WTC11 (cell line): Measurements from ENCODE around the gene GTF3C1. TPM values are rescaled to one million over a fixed set of nuclear protein-coding genes. Genes with fewer than 3 reads are reported as not detected.

Source experiments
- ATAC-seq: fragments of 200-7000 bp; cut with Tn5 transposase; 2 replicates; pipeline ENCODE4 v1.10.0; 2021; ENCODE audit warnings: mild to moderate bottlenecking, moderate library complexity
- CTCF ChIA-PET: fragments of 300-600 bp; sonication (Branson Sonifier 250); formaldehyde crosslinking; loops from one replicate; lab custom pipeline; 2021; ENCODE audit warnings: antibody characterized with exemption; lab: Charles Lee
- POLR2A ChIA-PET: fragments of 350-600 bp; sonication (Branson Sonifier 250); formaldehyde crosslinking; loops from one replicate; lab custom pipeline; 2021; ENCODE audit warnings: antibody characterized with exemption; lab: Charles Lee
- DNase-seq: peaks from one replicate; pipeline ENCODE4 v3.0.0; 2021; ENCODE audit warnings: low spot score
- H3K27ac Mint-ChIP-seq: 2 replicates; pipeline ENCODE4 v1.8.0; 2021; ENCODE audit warnings: mixed read lengths
- H3K27me3 Mint-ChIP-seq: 2 replicates; pipeline ENCODE4 v1.8.0; 2021; ENCODE audit warnings: low read depth, mild to moderate bottlenecking, moderate library complexity, mixed read lengths
- H3K36me3 Mint-ChIP-seq: 2 replicates; pipeline ENCODE4 v1.8.0; 2021; ENCODE audit warnings: mixed read lengths
- H3K4me1 Mint-ChIP-seq: 2 replicates; pipeline ENCODE4 v1.8.0; 2022; ENCODE audit warnings: mixed read lengths
- H3K4me3 Mint-ChIP-seq: 2 replicates; pipeline ENCODE4 v1.8.0; 2021; ENCODE audit warnings: mild to moderate bottlenecking, moderate library complexity, mixed read lengths
- H3K9me3 Mint-ChIP-seq: 2 replicates; pipeline ENCODE4 v1.8.0; 2021; ENCODE audit warnings: mixed read lengths
- AFF4 ChIP-seq: sonication (generic); formaldehyde crosslinking; IDR thresholded peaks from 2 replicates; pipeline ENCODE4 v1.8.1; 2023; ENCODE audit warnings: mild to moderate bottlenecking, missing genetic modification reagents, borderline replicate concordance
- ATF6 ChIP-seq: sonication (generic); formaldehyde crosslinking; IDR thresholded peaks from 2 replicates; pipeline ENCODE4 v1.8.1; 2023; ENCODE audit warnings: mild to moderate bottlenecking, missing genetic modification reagents
- CREM ChIP-seq: sonication (generic); formaldehyde crosslinking; IDR thresholded peaks from 2 replicates; pipeline ENCODE4 v1.8.1; 2022; ENCODE audit warnings: mild to moderate bottlenecking, missing genetic modification reagents, moderate library complexity
- CTCF ChIP-seq: fragments of 200-600 bp; IDR thresholded peaks from 2 replicates; pipeline ENCODE4 v1.8.0; 2022; ENCODE audit warnings: antibody characterized with exemption
- ELF4 ChIP-seq: sonication (generic); formaldehyde crosslinking; IDR thresholded peaks from 2 replicates; pipeline ENCODE4 v1.8.1; 2022; ENCODE audit warnings: low read depth, mild to moderate bottlenecking, moderate library complexity, missing genetic modification reagents
- FOXK1 ChIP-seq: sonication (generic); formaldehyde crosslinking; IDR thresholded peaks from 2 replicates; pipeline ENCODE4 v1.8.0; 2022; ENCODE audit warnings: mild to moderate bottlenecking, moderate library complexity, missing genetic modification reagents
- FOXP1 ChIP-seq: sonication (generic); formaldehyde crosslinking; IDR thresholded peaks from 2 replicates; pipeline ENCODE4 v1.8.0; 2022; ENCODE audit warnings: missing genetic modification reagents, mild to moderate bottlenecking, moderate library complexity, borderline replicate concordance
- HMGA2 ChIP-seq: fragments of 250-450 bp; sonication (Bioruptor Pico); IDR thresholded peaks from 2 replicates; pipeline ENCODE4 v1.4.0; 2021; ENCODE audit warnings: mild to moderate bottlenecking, moderate library complexity
- NR1H2 ChIP-seq: sonication (generic); formaldehyde crosslinking; IDR thresholded peaks from 2 replicates; pipeline ENCODE4 v1.9.0; 2021; ENCODE audit warnings: mild to moderate bottlenecking, moderate library complexity, missing genetic modification reagents
- NR2C2 ChIP-seq: sonication (generic); formaldehyde crosslinking; IDR thresholded peaks from 2 replicates; pipeline ENCODE4 v1.8.0; 2022; ENCODE audit warnings: mild to moderate bottlenecking, missing genetic modification reagents
- OVOL2 ChIP-seq: fragments of 250-450 bp; sonication (Bioruptor Pico); IDR thresholded peaks from 2 replicates; pipeline ENCODE4 v1.9.0; 2021; ENCODE audit warnings: mild to moderate bottlenecking, borderline replicate concordance
- PRDM15 ChIP-seq: sonication (generic); formaldehyde crosslinking; IDR thresholded peaks from 2 replicates; pipeline ENCODE4 v1.8.0; 2022; ENCODE audit warnings: missing genetic modification reagents
- TCF7 ChIP-seq: sonication (generic); formaldehyde crosslinking; IDR thresholded peaks from 2 replicates; pipeline ENCODE4 v1.8.0; 2022; ENCODE audit warnings: mild to moderate bottlenecking, low read depth, missing genetic modification reagents, moderate library complexity
- ZBTB21 ChIP-seq: sonication (generic); formaldehyde crosslinking; IDR thresholded peaks from 2 replicates; pipeline ENCODE4 v1.8.1; 2023; ENCODE audit warnings: mild to moderate bottlenecking, missing genetic modification reagents, borderline replicate concordance
- ZMAT4 ChIP-seq: fragments of 250-450 bp; sonication (Bioruptor Pico); IDR thresholded peaks from 2 replicates; pipeline ENCODE4 v1.9.0; 2021; ENCODE audit warnings: mild to moderate bottlenecking
- ZNF121 ChIP-seq: sonication (generic); formaldehyde crosslinking; IDR thresholded peaks from 2 replicates; pipeline ENCODE4 v1.8.0; 2023; ENCODE audit warnings: missing genetic modification reagents
- ZNF232 ChIP-seq: sonication (generic); formaldehyde crosslinking; IDR thresholded peaks from 2 replicates; pipeline ENCODE4 v1.8.0; 2022; ENCODE audit warnings: mild to moderate bottlenecking, missing genetic modification reagents
- ZNF263 ChIP-seq: sonication (generic); formaldehyde crosslinking; IDR thresholded peaks from 2 replicates; pipeline ENCODE4 v1.8.1; 2022; ENCODE audit warnings: low read depth, mild to moderate bottlenecking, moderate library complexity, missing genetic modification reagents
- ZNF317 ChIP-seq: sonication (generic); formaldehyde crosslinking; IDR thresholded peaks from 2 replicates; pipeline ENCODE4 v1.8.1; 2023; ENCODE audit warnings: low read depth, mild to moderate bottlenecking, moderate library complexity, missing genetic modification reagents, borderline replicate concordance
- ZNF532 ChIP-seq: fragments of 250-450 bp; sonication (Bioruptor Pico); IDR thresholded peaks from 2 replicates; pipeline ENCODE4 v1.9.0; 2021; ENCODE audit warnings: mild to moderate bottlenecking, borderline replicate concordance
- ZNF671 ChIP-seq: fragments of 250-450 bp; sonication (Bioruptor Pico); IDR thresholded peaks from 2 replicates; pipeline ENCODE4 v1.8.0; 2021; ENCODE audit warnings: mild to moderate bottlenecking
- total RNA-seq: library from RNA; stranded (reverse); gene quantifications from 3 replicates; pipeline ENCODE4 v1.2.3, GENCODE V29; 2021

Gene GTF3C1
- total RNA-seq, 1 experiment from 2014 or later = 146 TPM

GRCh38 chr16:27430512-27430911 is 119.2 kb downstream of the GTF3C1 start (continued):
- no peak for TF ChIP-seq CTCF
- TF ChIP-seq ZMAT4 (CRISPR knock-in tag) = no peak
- TF ChIP-seq PRDM15 (CRISPR knock-in tag) = no peak
- no peak for TF ChIP-seq OVOL2 (CRISPR knock-in tag)
- no peak for TF ChIP-seq ZNF263 (CRISPR knock-in tag)
- no peak for TF ChIP-seq ATF6 (CRISPR knock-in tag)
- no peak for TF ChIP-seq ZNF121 (CRISPR knock-in tag)
- TF ChIP-seq CREM (CRISPR knock-in tag) = no peak
- no peak for TF ChIP-seq NR1H2 (CRISPR knock-in tag)
- TF ChIP-seq ZNF532 (CRISPR knock-in tag) = no peak
- TF ChIP-seq TCF7 = no peak
- no peak for TF ChIP-seq ZNF317 (CRISPR knock-in tag)

- DNase-seq (no peak), ATAC-seq (no peak)
- no peaks in the 10 kb centered on the region for H3K36me3 Mint-ChIP-seq
- no peak overlapping the region for H3K4me3 Mint-ChIP-seq
- CTCF ChIA-PET = no interaction called here
- H3K27me3 Mint-ChIP-seq = no peaks in the 10 kb centered on the region; the same call in 1 of the 2 replicates
- H3K27ac Mint-ChIP-seq = no peak overlapping the region
- peaks cover 10% of the 10 kb centered on the region for H3K9me3 Mint-ChIP-seq
- H3K4me1 Mint-ChIP-seq = no peaks in the 10 kb centered on the region
- POLR2A ChIA-PET = no interaction called here
- TF ChIP-seq ZNF671 = no peak
- TF ChIP-seq NR2C2 (CRISPR knock-in tag) = no peak
- no peak for TF ChIP-seq FOXP1 (CRISPR knock-in tag)
- no peak for TF ChIP-seq ELF4 (CRISPR knock-in tag)
- no peak for TF ChIP-seq AFF4 (CRISPR knock-in tag)
- no peak for TF ChIP-seq ZNF232 (CRISPR knock-in tag)
- TF ChIP-seq HMGA2 = no peak
- no peak for TF ChIP-seq FOXK1 (CRISPR knock-in tag)
- no peak for TF ChIP-seq ZBTB21 (CRISPR knock-in tag)
- TF ChIP-seq TCF7 = no peak
Observed at GRCh38 chr16:27429981-27430441, 119.7 kb downstream of the GTF3C1 start.
